SK-N-MC (cell line): ENCODE results near the gene RGS1.

Source experiments
- DNase-seq: peaks from one replicate; pipeline ENCODE4 v3.0.0-alpha.2; 2011; ENCODE audit warnings: low read depth, low spot score
- H3K27ac ChIP-seq: fragments of 200-600 bp; sonication (generic); 2 replicates; pipeline ENCODE4 v1.5.1; 2016; ENCODE audit warnings: mixed run types
- H3K36me3 ChIP-seq: fragments of 200-600 bp; sonication (generic); 2 replicates; pipeline ENCODE4 v1.6.1; 2017; ENCODE audit warnings: antibody characterized with exemption, low read length, mixed read lengths; ENCODE audit not compliant: insufficient read depth
- H3K4me3 ChIP-seq: fragments of 200-600 bp; sonication (generic); 2 replicates; pipeline ENCODE4 v1.5.1; 2016
- H3K9ac ChIP-seq: fragments of 200-600 bp; sonication (generic); 2 replicates; pipeline ENCODE4 v1.8.0; 2017; ENCODE audit warnings: mixed run types, mixed read lengths; ENCODE audit not compliant: insufficient read length
- H3K9me3 ChIP-seq: fragments of 200-600 bp; sonication (generic); 2 replicates; pipeline ENCODE4 v1.6.1; 2017; ENCODE audit warnings: low read depth, mild to moderate bottlenecking, antibody characterized with exemption, low read length, moderate library complexity, mixed read lengths
- EZH2 ChIP-seq: fragments of 200-600 bp; sonication (generic); IDR thresholded peaks from one replicate; pipeline ENCODE4 v1.6.1; 2017; ENCODE audit warnings: antibody characterized with exemption
- FOXP2 ChIP-seq: optimal IDR thresholded peaks from 2 replicates; pipeline ENCODE3; 2011; ENCODE audit warnings: mild to moderate bottlenecking, moderate library complexity; ENCODE audit not compliant: insufficient read depth; ENCODE audit errors: extremely low read length, control extremely low read depth
- POLR2AphosphoS5 ChIP-seq: IDR thresholded peaks from 2 replicates; pipeline ENCODE4 v1.6.1; 2012; ENCODE audit warnings: mild to moderate bottlenecking, low read depth, low read length, borderline replicate concordance

RGS1 gene

DNA sequence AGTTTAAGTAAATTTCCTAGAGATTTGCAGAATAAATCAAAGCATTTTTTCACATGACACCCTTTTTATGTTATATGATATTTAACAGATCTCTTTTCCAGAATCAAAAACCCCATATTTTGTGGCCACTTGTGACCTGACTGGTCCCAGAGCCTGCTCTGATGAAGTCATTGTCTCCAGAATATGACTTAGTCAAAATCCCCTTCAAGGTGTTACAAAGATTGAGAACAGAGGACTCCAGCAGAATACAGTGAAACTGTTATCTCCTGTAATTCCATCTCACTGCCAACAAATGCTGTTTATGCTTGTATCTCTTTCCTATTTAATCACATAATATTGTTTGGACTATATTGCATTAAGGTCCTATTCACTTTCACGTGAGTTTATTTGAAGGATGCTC, 25.6 kb downstream of the RGS1 start:
- Histone ChIP-seq H3K9ac (no peak overlapping the region), H3K4me3 (no peak overlapping the region), H3K36me3 (no peaks in the 10 kb centered on the region), H3K9me3 (no peaks in the 10 kb centered on the region), H3K27ac (no peak overlapping the region)
- DNase-seq = no peak
- TF ChIP-seq POLR2AphosphoS5 (no peak), EZH2 (no peak), FOXP2 (no peak)

- no peak overlapping the region for H3K4me3 ChIP-seq
- no peak for TF ChIP-seq EZH2
- no peak for TF ChIP-seq FOXP2
- no peak overlapping the region for H3K9ac ChIP-seq
- H3K27ac ChIP-seq = no peak overlapping the region
- H3K36me3 ChIP-seq = no peaks in the 10 kb centered on the region
- no peaks in the 10 kb centered on the region for H3K9me3 ChIP-seq
- no peak for DNase-seq
Measured at GRCh38 chr1:192601567-192601966, 26.0 kb downstream of the RGS1 start.

- no peak for DNase-seq
- Histone ChIP-seq H3K9me3 (no peaks in the 10 kb centered on the region), H3K4me3 (no peak overlapping the region), H3K9ac (no peak overlapping the region), H3K27ac (no peak overlapping the region), H3K36me3 (no peaks in the 10 kb centered on the region)
- no peak for TF ChIP-seq EZH2
- TF ChIP-seq FOXP2 = no peak
- no peak for TF ChIP-seq POLR2AphosphoS5
Measured at GRCh38 chr1:192602757-192603156, 27.2 kb downstream of the RGS1 start.

DNA sequence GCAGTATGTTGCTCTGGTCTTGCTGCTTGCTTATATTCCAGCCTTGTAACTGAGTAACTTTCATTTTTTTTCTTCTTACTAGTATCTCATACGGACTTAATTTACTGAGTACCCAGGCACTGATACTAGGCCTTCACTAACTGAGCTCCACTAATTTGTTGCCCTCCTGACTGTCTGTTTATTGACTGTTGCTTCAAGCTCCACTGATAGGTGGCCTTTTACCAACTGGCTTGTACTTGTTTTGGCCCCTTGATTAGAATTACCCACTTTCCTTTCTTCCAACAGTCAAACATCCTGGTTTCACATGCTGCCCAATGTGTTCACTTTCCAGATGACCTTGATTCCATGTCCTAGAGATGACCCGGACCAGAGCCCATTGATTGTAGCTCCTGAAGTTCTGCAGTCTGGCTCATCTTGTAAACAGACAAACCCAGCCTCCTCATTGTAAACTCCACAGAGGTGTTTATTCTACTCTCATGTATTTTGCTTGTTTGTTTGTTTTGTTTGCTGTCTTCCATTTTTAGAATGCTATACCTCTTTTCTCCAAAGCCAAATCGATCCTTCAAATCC, 27.7 kb downstream of the RGS1 start:
- TF ChIP-seq FOXP2 = no peak
- no peaks in the 10 kb centered on the region for H3K9me3 ChIP-seq
- no peak overlapping the region for H3K27ac ChIP-seq
- no peak for DNase-seq
- no peaks in the 10 kb centered on the region for H3K36me3 ChIP-seq
- no peak overlapping the region for H3K9ac ChIP-seq
- H3K4me3 ChIP-seq = no peak overlapping the region

- DNase-seq = no peak
- no peak overlapping the region for H3K27ac ChIP-seq
- TF ChIP-seq POLR2AphosphoS5 (no peak), FOXP2 (no peak), EZH2 (no peak)
- no peak overlapping the region for H3K9ac ChIP-seq
- H3K36me3 ChIP-seq = no peaks in the 10 kb centered on the region
- H3K4me3 ChIP-seq = no peak overlapping the region
- H3K9me3 ChIP-seq = no peaks in the 10 kb centered on the region
Measured at GRCh38 chr1:192604979-192605620, 29.5 kb downstream of the RGS1 start.

- Histone ChIP-seq H3K36me3 (no peaks in the 10 kb centered on the region), H3K27ac (no peak overlapping the region), H3K4me3 (no peak overlapping the region), H3K9me3 (no peaks in the 10 kb centered on the region), H3K9ac (no peak overlapping the region)
- no peak for DNase-seq
- TF ChIP-seq POLR2AphosphoS5 (no peak), FOXP2 (no peak), EZH2 (no peak)
Measured at GRCh38 chr1:192608671-192609070, 33.1 kb downstream of the RGS1 start.

DNA sequence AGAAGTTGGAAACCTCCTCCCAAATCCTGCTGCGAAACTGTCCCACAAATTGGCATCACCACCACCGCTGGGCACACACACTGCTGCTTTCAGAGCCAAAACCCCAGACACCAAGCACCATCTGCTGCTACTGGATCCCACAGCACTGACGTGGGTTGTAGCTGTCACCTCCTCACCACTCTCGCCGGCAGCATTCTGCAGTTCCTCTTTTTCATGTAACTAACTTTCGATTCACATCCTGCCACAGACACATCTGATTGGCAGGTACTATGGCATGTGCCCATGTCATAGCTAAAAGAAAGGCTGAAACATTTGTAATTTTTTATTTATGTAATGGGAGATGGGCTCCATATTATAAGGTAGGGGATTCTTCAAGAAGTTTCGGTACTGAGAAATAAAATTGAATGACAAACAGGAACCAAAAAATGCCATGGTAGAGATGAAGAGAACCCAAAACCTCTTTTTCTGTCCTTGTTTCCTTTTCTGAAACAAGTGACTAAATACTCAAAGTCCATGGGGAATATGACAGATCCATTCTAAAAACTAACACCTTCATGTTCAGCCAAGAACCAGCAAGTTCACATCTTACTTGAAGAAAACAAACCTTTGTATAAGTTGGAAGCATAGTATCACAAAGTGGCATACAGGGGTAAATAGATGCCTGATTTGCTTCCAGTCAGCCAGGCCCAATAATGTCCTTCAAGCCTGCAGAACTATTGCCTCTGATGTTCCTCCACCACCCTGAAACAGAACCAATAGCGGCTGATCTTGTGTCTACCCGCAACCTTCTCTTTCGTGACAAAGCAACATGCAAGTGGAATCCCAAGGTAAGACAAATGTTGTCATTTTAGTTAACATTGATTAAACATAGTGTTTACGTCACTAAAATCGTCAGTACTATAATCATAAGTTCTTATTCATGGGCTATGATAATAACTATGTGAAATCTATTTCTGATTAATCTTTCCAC, 33.8 kb downstream of the RGS1 start:
- DNase-seq = no peak
- Histone ChIP-seq H3K9ac (no peak overlapping the region), H3K27ac (no peak overlapping the region)

GRCh38 chr1:192610112-192610889, 34.7 kb downstream of the RGS1 start:
- Histone ChIP-seq H3K9me3 (no peaks in the 10 kb centered on the region), H3K9ac (no peak overlapping the region), H3K27ac (no peak overlapping the region), H3K36me3 (no peaks in the 10 kb centered on the region), H3K4me3 (no peak overlapping the region)
- no peak for TF ChIP-seq FOXP2
- peak; percentile 28 for DNase-seq

More for the DNA sequence above, 33.8 kb downstream of the RGS1 start:
- H3K9me3 ChIP-seq = no peaks in the 10 kb centered on the region
- TF ChIP-seq POLR2AphosphoS5 = no peak
- no peak for TF ChIP-seq EZH2
- TF ChIP-seq FOXP2 = no peak
- no peaks in the 10 kb centered on the region for H3K36me3 ChIP-seq
- no peak overlapping the region for H3K4me3 ChIP-seq
